Measurements from ENCODE around the gene GAST.
"Not testable (repeated sequence)": the region's sequence is repeated elsewhere in the genome, so short reads cannot be mapped to it uniquely, and the experiment has no call there.

GAST gene

GRCh38 chr17:41676058-41676419 lies 36.1 kb upstream of the GAST start:
- H3K4me3 ChIP-seq (ENCODE audit: low read length), result no peak overlapping the region
- no peaks in the 10 kb centered on the region for H3K36me3 ChIP-seq (ENCODE audit: control insufficient read depth, insufficient read depth, low read length)
- no peak overlapping the region for H3K27ac ChIP-seq (ENCODE audit: low read depth, low read length)
- H3K9ac ChIP-seq (ENCODE audit: low read length), result no peak overlapping the region
- H3K27me3 ChIP-seq (ENCODE audit: control insufficient read depth, insufficient read depth, low read length), result no peaks in the 10 kb centered on the region
- H3K4me1 ChIP-seq (ENCODE audit: control insufficient read depth, insufficient read depth, low read length), result no peaks in the 10 kb centered on the region

- Histone ChIP-seq H3K4me3 (ENCODE audit: low read length) (peak overlapping the region; percentile 47), H3K36me3 (ENCODE audit: control insufficient read depth, insufficient read depth, low read length) (no peaks in the 10 kb centered on the region), H3K27me3 (ENCODE audit: control insufficient read depth, insufficient read depth, low read length) (no peaks in the 10 kb centered on the region), H3K4me1 (ENCODE audit: control insufficient read depth, insufficient read depth, low read length) (no peaks in the 10 kb centered on the region), H3K27ac (ENCODE audit: low read depth, low read length) (no peak overlapping the region), H3K9ac (ENCODE audit: low read length) (no peak overlapping the region)
Measured at GRCh38 chr17:41678411-41678906, 33.7 kb upstream of the GAST start.

DNA sequence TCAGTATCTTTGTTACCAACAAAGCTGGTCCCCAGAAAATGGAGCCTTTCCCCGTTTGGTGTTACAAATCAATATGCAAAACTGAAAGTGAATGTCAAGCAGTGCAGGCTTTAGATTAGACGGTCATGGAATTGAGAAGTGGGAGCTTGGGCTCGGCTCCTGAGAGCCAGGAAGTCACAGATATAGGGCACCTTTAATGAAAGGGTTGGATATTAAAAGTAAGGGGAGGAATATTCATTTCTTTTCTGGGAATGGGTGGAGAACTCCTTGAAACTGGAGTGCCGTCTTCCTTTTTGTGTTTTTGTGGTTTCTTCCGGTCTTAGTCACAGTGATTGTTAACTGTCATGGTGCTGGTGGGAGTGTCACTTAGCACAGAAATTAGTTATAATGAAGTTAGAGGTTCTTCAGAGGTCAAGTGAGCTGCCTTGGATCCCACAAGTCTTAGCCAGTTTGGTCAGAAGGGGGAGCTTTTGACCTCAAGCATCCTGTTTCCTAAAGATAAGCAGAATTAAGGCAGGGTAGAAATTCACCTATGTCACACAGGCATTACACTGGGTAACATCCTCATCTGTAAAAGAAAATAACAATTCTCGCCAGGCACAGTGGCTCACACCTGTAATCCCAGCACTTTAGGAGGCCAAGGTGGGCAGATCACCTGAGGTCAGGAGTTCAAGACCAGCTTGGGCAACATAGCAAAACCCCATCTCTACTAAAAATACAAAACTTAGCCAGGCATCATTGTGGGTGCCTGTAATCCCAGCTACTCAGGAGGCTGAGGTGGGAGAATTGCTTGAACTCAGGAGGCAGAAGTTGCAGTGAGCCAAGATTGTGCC lies 33.0 kb upstream of the GAST start:
- Histone ChIP-seq H3K4me3 (ENCODE audit: low read length) (peak overlapping the region; percentile 47), H3K36me3 (ENCODE audit: control insufficient read depth, insufficient read depth, low read length) (no peaks in the 10 kb centered on the region), H3K27ac (ENCODE audit: low read depth, low read length) (no peak overlapping the region), H3K27me3 (ENCODE audit: control insufficient read depth, insufficient read depth, low read length) (no peaks in the 10 kb centered on the region), H3K9ac (ENCODE audit: low read length) (no peak overlapping the region), H3K4me1 (ENCODE audit: control insufficient read depth, insufficient read depth, low read length) (no peaks in the 10 kb centered on the region)

DNA sequence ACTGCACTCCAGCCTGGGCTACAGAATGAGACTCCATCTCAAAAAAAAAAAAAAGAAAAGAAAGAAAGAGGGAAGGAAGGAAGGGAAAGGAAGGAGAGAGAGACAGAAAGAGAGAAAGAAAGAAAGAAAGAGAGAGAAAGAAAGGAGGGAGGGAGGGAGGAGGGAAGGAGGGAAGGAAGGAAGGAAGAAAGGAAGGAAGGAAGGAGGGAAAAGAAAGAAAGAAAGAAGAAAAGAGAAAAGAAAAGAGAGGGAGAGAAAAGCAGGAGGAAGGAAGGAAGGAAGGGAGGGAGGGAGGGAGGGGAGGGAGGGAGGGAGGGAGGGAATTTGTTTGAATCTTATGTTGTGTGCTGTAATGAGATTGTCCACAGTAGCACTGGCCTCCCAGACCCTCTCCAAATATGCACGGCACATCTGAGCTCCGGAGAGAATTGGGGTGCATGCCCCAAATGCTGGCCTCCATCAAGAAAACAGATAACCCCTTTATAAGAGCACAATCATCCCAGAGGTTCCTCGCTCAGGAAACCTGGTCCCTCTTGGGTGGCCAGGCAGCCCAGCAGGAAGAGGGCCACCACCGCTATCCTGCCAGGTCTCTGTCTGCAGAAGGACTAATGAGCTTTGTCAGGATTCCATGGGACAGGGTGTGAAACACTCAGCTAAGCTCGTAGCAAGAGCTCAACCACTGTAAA lies 32.2 kb upstream of the GAST start:
- Histone ChIP-seq H3K4me1 (ENCODE audit: control insufficient read depth, insufficient read depth, low read length) (no peaks in the 10 kb centered on the region), H3K27ac (ENCODE audit: low read depth, low read length) (no peak overlapping the region), H3K36me3 (ENCODE audit: control insufficient read depth, insufficient read depth, low read length) (no peaks in the 10 kb centered on the region), H3K4me3 (ENCODE audit: low read length) (no peak overlapping the region), H3K27me3 (ENCODE audit: control insufficient read depth, insufficient read depth, low read length) (no peaks in the 10 kb centered on the region), H3K9ac (ENCODE audit: low read length) (no peak overlapping the region)

- H3K4me1 ChIP-seq (ENCODE audit: control insufficient read depth, insufficient read depth, low read length), result no peaks in the 10 kb centered on the region
- H3K27ac ChIP-seq (ENCODE audit: low read depth, low read length), result no peak overlapping the region
- H3K4me3 ChIP-seq (ENCODE audit: low read length), result no peak overlapping the region
- H3K27me3 ChIP-seq (ENCODE audit: control insufficient read depth, insufficient read depth, low read length), result no peaks in the 10 kb centered on the region
- no peak overlapping the region for H3K9ac ChIP-seq (ENCODE audit: low read length)
- no peaks in the 10 kb centered on the region for H3K36me3 ChIP-seq (ENCODE audit: control insufficient read depth, insufficient read depth, low read length)
Measured at GRCh38 chr17:41680426-41681040, 31.6 kb upstream of the GAST start.

DNA sequence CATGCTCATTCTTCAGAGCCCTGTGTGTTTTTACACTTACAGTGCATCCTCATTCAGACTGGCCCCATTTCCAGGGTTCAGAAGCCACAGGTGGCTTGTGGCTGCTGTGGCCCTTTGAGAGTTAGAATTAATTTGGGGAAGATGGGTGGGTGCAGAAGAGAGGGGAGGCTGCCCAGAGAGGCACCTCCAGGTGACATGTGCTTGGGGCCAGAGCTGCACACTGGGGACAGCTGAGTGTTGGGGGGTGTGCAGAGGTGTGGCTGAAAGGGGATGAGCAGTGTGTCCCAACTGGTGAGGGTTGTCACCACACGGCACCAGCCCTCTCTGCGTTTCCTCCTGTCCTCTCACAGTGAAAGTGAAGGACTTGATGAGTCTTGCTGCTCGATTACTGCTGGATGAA lies 30.4 kb upstream of the GAST start:
- Histone ChIP-seq H3K9ac (ENCODE audit: low read length) (no peak overlapping the region), H3K36me3 (ENCODE audit: control insufficient read depth, insufficient read depth, low read length) (no peaks in the 10 kb centered on the region), H3K4me1 (ENCODE audit: control insufficient read depth, insufficient read depth, low read length) (no peaks in the 10 kb centered on the region), H3K27me3 (ENCODE audit: control insufficient read depth, insufficient read depth, low read length) (no peaks in the 10 kb centered on the region), H3K27ac (ENCODE audit: low read depth, low read length) (no peak overlapping the region), H3K4me3 (ENCODE audit: low read length) (no peak overlapping the region)

DNA sequence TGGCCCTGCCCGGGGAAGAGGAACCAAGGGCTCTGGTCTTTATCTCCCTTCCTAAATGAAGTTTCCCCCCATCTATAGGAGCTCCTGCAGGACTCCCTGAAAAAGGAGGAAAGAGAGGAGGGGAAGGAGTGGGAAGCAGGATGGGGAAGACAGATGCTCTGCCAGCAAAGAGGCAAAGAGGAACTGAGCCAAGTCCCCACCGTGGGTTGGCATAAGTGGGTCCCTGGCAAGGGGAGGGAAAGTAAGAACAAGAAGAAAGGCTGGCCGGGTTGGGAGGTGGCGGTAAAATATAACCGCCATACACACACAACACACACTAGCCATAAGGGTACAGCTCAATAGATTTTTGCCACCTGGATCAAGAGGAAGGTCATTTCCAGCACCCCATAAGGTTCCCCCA lies 29.5 kb upstream of the GAST start:
- H3K4me3 ChIP-seq (ENCODE audit: low read length), result no peak overlapping the region
- H3K9ac ChIP-seq (ENCODE audit: low read length), result no peak overlapping the region
- no peaks in the 10 kb centered on the region for H3K27me3 ChIP-seq (ENCODE audit: control insufficient read depth, insufficient read depth, low read length)
- H3K27ac ChIP-seq (ENCODE audit: low read depth, low read length), result no peak overlapping the region
- H3K36me3 ChIP-seq (ENCODE audit: control insufficient read depth, insufficient read depth, low read length), result no peaks in the 10 kb centered on the region
- H3K4me1 ChIP-seq (ENCODE audit: control insufficient read depth, insufficient read depth, low read length), result no peaks in the 10 kb centered on the region

- H3K27ac ChIP-seq (ENCODE audit: low read depth, low read length), result no peak overlapping the region
- H3K36me3 ChIP-seq (ENCODE audit: control insufficient read depth, insufficient read depth, low read length), result no peaks in the 10 kb centered on the region
- H3K9ac ChIP-seq (ENCODE audit: low read length), result no peak overlapping the region
- no peak overlapping the region for H3K4me3 ChIP-seq (ENCODE audit: low read length)
- no peaks in the 10 kb centered on the region for H3K27me3 ChIP-seq (ENCODE audit: control insufficient read depth, insufficient read depth, low read length)
- peaks cover 5% of the 10 kb centered on the region for H3K4me1 ChIP-seq (ENCODE audit: control insufficient read depth, insufficient read depth, low read length)
Measured at GRCh38 chr17:41683441-41684007, 28.6 kb upstream of the GAST start.

DNA sequence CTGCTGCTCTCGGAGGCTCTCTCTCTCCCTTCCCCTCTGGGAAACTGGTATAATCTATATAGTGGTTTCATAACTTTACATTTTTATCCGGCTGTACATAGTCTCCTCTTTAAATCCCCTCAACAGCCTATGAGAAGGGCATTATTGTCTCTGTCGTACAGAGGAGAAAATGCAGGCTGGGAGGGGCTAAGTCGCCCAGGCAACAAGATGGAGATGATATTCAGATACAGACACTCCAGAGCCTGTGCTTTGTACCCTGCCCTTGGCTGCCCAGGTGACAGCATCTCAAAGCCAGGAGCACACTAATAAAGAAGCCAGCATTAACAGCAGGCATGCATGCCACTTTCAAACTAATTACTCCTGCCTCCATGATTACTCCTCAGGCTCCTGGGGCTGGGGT lies 28.1 kb upstream of the GAST start:
- Histone ChIP-seq H3K27ac (ENCODE audit: low read depth, low read length) (no peak overlapping the region), H3K9ac (ENCODE audit: low read length) (no peak overlapping the region), H3K4me1 (ENCODE audit: control insufficient read depth, insufficient read depth, low read length) (peaks cover 5% of the 10 kb centered on the region), H3K36me3 (ENCODE audit: control insufficient read depth, insufficient read depth, low read length) (no peaks in the 10 kb centered on the region), H3K4me3 (ENCODE audit: low read length) (no peak overlapping the region), H3K27me3 (ENCODE audit: control insufficient read depth, insufficient read depth, low read length) (no peaks in the 10 kb centered on the region)

GRCh38 chr17:41685753-41686152 lies 26.4 kb upstream of the GAST start:
- Histone ChIP-seq H3K36me3 (ENCODE audit: control insufficient read depth, insufficient read depth, low read length) (peaks cover 13% of the 10 kb centered on the region), H3K4me1 (ENCODE audit: control insufficient read depth, insufficient read depth, low read length) (peaks cover 12% of the 10 kb centered on the region)
- H3K9ac ChIP-seq (ENCODE audit: low read length); H3K27ac ChIP-seq (ENCODE audit: low read depth, low read length); H3K4me3 ChIP-seq (ENCODE audit: low read length); H3K27me3 ChIP-seq (ENCODE audit: control insufficient read depth, insufficient read depth, low read length): not testable (repeated sequence)

DNA sequence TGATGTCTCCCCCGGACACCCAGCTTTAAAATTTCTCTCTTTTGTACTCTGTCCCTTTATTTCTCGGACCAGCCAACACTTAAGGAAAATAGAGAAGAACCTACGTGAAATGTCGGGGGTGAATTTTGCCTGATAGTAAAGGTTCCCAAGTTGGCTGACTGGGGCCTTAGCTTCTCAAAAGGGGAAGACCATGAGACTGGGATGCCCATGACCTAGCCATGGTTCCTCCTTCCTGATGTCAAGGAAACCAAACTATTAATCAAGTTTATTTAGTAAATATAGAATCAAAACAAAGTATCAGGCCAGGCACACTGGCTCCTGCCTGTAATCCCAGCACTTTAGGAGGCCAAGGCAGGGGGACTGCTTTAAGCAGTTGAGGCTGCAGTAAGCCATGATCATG lies 25.9 kb upstream of the GAST start:
- H3K4me3 ChIP-seq (ENCODE audit: low read length), result no peak overlapping the region
- peaks cover 19% of the 10 kb centered on the region for H3K36me3 ChIP-seq (ENCODE audit: control insufficient read depth, insufficient read depth, low read length)
- no peak overlapping the region for H3K9ac ChIP-seq (ENCODE audit: low read length)
- H3K27me3 ChIP-seq (ENCODE audit: control insufficient read depth, insufficient read depth, low read length), result no peaks in the 10 kb centered on the region
- H3K27ac ChIP-seq (ENCODE audit: low read depth, low read length), result no peak overlapping the region
- peaks cover 15% of the 10 kb centered on the region for H3K4me1 ChIP-seq (ENCODE audit: control insufficient read depth, insufficient read depth, low read length)

- Histone ChIP-seq H3K27me3 (ENCODE audit: control insufficient read depth, insufficient read depth, low read length) (no peaks in the 10 kb centered on the region), H3K4me1 (ENCODE audit: control insufficient read depth, insufficient read depth, low read length) (peaks cover 17% of the 10 kb centered on the region), H3K4me3 (ENCODE audit: low read length) (peak overlapping the region; percentile 68), H3K9ac (ENCODE audit: low read length) (peak overlapping the region; percentile 82), H3K27ac (ENCODE audit: low read depth, low read length) (peak overlapping the region; percentile 95), H3K36me3 (ENCODE audit: control insufficient read depth, insufficient read depth, low read length) (peaks cover 35% of the 10 kb centered on the region)
Measured at GRCh38 chr17:41687828-41688640, 24.1 kb upstream of the GAST start.

Measured in rectal smooth muscle tissue (tissue), 1 donor.